IPS DF 4.7 (cell line): ENCODE results near the gene KCNS3.

Experiments used
- DNase-seq: peaks from one replicate; pipeline ENCODE4 v3.0.0-alpha.2; 2013; ENCODE audit warnings: low spot score; ENCODE audit errors: extremely low read depth

The KCNS3 gene

GRCh38 chr2:17878281-17879136 lies at the start of gene KCNS3:
Gene KCNS3, plus strand, starts transcription at chr2:17878667. Its CDS starts 52,342 bp downstream, at chr2:17931009.
- DNase-seq = no peak

- peak; percentile 78 for DNase-seq
These were observed 48.1 kb upstream of the KCNS3 start for GRCh38 chr2:17830053-17831034.

- no peak for DNase-seq
These were observed 43.0 kb upstream of the KCNS3 start for GRCh38 chr2:17835516-17835915.

GRCh38 chr2:17839959-17840358 lies 38.5 kb upstream of the KCNS3 start:
- no peak for DNase-seq

- no peak for DNase-seq
These were observed 35.0 kb upstream of the KCNS3 start for GRCh38 chr2:17843457-17843856.

DNA sequence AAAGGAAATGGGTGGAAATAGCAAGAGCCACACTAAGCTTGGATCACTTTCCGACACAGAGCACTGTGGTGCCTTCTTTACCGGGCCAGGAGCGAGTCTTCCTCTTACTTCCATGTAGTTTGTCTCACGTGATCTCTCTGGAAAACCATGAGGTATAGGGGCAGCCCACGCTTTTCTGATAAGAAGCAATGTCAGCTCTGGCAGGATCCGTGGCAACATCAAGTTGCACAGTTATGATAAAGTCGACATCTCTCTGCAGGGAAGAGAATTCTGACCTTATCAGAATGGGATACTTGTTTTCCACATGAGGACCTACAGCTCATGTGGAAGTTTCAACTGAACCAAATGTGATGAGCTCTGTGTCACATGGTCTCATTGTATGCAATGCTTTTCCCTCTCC lies 32.7 kb upstream of the KCNS3 start:
- no peak for DNase-seq

DNA sequence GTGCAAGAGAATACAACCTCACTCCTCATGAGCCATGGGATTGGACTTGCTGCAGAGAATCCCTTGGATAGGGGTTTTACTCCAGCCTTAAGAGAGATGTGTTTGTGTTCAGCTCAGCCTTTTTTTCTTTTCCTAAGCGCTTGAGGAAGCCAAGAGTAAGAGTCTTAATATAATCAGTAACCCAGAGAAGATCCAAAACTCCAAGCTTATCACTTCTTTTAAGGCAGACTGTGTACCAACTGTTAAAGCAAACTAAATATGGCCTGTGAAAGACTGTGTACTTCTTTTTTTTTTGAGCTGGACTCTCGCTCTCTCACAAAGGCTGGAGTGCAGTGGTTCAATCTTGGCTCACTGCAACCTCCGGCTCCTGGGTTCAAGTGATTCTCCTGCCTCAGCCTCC lies 31.8 kb upstream of the KCNS3 start:
- no peak for DNase-seq

GRCh38 chr2:17847236-17847635 lies 31.2 kb upstream of the KCNS3 start:
- no peak for DNase-seq

GRCh38 chr2:17849275-17849674 lies 29.2 kb upstream of the KCNS3 start:
- no peak for DNase-seq

- DNase-seq = no peak
These were observed 28.3 kb upstream of the KCNS3 start for GRCh38 chr2:17850151-17850550.

DNA sequence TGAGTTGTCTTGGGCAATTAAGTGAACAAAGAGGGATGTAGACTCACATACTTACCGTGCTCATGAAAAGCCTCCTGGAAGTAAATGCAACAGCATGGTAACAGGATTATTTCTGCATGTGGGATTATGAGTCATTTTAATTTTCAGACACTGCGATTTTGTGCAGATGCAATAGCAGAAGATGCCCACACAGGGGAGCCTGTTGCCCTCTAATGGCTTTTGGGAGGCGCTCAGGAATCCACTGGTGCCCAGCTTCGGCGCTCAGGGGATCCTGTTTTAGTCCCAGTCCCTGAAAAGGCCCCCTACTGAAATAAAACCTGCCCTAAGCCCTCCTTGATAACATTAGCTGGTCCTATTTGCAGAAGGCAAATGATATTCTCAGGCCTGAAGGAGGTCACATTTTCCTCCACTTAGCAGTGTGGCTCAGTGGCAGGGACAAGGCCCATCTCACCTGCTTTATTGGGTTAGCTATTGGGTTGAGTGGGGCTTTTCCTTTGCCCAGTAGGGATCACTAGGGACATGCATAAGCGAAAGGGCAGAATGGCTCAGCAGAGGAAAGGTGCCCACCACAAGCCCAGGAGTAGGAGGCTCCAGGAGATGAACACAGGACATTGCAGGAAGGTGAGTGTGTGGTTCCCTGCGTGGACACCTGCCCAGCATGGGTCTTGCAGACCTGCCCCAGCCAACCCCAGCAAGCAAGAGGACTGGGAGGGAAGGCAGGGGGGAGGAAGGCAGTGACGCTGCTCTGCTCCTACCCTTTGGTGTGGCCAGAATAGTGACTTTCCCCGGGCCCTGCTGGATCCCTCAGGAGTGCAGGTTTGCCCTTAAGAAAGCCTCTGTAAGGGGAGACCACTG lies 26.5 kb upstream of the KCNS3 start:
- DNase-seq = no peak

DNA sequence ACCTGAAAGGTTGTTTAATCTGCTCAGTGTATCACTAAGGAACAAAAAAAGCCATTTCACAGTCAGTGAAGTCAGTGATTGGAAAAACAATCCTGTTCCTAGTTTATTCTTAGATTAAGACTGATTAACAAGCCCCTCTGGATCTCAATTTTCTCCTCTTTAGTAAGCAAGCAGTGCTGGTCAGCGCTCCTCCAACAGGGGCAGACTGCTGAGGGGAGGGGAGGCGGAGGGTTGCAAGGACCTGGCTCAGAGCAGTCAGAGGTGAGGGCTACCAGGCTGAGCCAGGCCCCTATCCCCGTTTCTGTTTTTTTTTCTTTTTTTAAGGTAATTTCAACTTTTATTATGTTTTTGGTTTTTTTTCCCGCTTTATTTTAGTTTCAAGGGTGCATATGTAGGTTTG lies 24.7 kb upstream of the KCNS3 start:
- DNase-seq = no peak

DNA sequence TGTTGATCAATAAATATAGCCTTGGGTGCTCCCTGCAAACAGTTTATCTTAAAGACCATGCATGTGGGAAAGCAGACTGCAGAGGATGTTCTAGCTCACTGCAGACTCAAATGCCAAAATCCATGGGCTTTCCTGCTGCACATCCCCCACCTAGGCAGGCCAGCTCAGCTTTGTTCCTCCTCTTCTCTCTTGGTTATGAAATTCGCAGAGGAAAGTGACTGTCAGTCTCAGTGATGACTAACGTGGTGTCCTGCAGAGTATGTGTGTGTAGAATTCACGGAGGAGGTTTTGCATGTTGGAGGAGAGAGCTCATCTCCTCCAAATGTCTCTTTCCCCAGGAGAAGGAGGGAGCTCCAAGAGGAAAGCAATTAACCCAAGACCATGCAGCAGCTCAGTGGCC lies 21.4 kb upstream of the KCNS3 start:
- DNase-seq = no peak

- DNase-seq = no peak
These were observed 20.4 kb upstream of the KCNS3 start for GRCh38 chr2:17858064-17858463.

DNA sequence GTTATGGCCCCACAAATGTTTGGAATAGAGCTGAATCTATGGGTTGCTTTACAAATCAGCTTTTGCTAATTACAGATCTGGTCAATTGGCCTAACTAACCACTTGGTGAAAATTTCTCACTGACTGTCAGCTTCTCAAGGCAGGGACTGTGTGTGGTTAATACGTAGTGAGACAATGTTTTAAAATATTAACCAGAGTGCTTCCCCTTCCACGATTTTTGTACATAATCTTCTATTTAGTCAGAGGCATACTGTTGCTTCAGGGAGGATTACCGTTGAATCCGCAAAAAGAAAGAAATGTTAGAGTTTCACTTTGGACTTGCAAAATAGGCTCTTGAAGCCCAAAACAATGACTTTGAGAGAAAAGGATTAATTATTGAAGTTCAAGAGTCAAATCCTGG lies 14.9 kb upstream of the KCNS3 start:
- no peak for DNase-seq

GRCh38 chr2:17864676-17865075 lies 13.8 kb upstream of the KCNS3 start:
- no peak for DNase-seq

GRCh38 chr2:17867133-17867532 lies 11.3 kb upstream of the KCNS3 start:
- no peak for DNase-seq

DNA sequence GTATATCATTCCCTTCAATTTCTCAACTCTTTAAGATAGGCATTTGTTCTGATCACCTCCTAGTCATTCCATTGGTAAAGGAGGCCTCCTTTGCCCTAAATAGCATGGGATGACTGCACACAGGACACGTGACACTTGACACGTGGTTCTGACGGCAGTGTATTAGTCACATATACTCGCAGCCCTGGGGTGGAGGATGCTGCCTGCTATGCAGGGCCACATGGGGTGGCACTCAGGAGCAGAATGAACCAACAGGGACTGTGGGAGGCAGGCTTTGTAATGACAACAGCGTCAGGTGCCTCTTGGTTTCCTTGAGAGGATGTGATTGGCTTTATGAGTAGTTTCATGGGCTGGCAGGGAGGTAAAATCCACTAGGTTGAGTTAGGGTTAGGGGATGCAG lies 9.3 kb upstream of the KCNS3 start:
- no peak for DNase-seq

- no peak for DNase-seq
These were observed 6.8 kb upstream of the KCNS3 start for GRCh38 chr2:17871639-17872038.

GRCh38 chr2:17873021-17873420 lies 5.4 kb upstream of the KCNS3 start:
- no peak for DNase-seq

DNA sequence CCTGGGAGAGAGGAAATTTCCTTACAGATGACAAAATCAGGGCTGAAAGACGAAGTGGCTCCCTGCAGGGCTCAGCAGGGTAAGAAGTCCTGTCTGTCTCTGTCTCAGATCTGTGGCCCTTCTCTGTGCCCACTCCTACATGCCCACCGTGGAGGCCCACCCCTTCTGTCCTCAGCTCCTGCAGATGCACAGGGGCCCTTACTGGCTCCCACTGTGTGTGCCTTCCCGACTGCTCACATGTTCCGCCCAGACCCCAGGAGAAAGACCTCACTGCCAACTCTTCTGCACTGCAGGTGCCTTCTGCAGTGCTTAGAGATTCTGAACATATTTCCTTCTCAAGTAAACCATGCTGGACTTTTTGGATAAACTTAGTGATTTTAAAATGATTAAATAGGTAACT lies 1.9 kb upstream of the KCNS3 start:
- no peak for DNase-seq
